GM19468 (cell line): ENCODE results near the gene ATP6V1G3.
A peak's percentile ranks its signal among the peaks of the same experiment; 100 is the strongest.
"Not testable (repeated sequence)": the region's sequence is repeated elsewhere in the genome, so short reads cannot be mapped to it uniquely, and the experiment has no call there.

Source experiments
- ATAC-seq: cut with Tn5 transposase; IDR thresholded peaks from one replicate; pipeline ENCODE4 v1.9.1; 2021; ENCODE audit warnings: mild to moderate bottlenecking, moderate library complexity, moderate number of reproducible peaks; ENCODE audit not compliant: unreplicated experiment; ENCODE audit errors: extremely low read depth

Gene ATP6V1G3, protein sequence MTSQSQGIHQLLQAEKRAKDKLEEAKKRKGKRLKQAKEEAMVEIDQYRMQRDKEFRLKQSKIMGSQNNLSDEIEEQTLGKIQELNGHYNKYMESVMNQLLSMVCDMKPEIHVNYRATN

GRCh38 chr1:198540580-198540979 is at the start of gene ATP6V1G3:
Gene ATP6V1G3 (minus strand): TSS chr1:198540680. CDS start chr1:198540650, 30 bp downstream.
- ATAC-seq = no peak

DNA sequence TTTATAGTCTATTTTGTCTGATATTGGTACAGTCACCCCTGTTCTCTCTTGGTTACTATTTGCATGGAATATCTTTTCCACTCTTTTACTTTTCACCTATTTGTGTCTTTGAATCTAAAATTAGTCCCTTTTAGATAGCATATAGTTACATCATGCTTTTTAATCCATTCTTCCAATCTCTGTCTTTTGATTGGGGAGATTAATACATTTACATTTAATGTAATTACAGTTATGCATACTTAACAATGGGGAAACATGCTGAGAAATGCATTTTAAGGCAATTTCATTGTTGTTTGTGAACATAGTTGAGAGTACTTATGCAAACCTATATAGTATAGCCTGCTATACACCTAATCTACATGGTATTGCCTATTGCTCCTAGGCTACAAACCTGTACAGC is 48.4 kb upstream of the ATP6V1G3 start:
- no peak for ATAC-seq

DNA sequence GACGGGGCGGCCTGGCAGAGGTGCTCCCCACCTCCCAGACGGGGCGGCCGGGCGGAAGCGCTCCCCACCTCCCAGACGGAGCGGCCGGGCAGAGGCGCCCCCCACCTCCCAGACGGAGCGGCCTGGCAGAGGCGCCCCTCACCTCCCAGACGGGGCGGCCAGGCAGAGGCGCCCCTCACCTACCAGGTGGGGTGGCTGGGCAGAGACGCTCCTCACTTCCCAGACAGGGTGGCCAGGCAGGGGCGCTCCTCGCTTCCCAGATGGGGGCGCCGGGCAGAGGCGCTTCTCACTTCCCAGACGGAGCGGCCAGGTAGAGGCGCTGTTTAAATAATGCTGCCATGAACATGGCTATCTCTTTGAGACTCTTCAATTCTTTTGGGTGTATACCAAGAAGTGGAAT is 43.7 kb upstream of the ATP6V1G3 start:
- ATAC-seq = no peak

DNA sequence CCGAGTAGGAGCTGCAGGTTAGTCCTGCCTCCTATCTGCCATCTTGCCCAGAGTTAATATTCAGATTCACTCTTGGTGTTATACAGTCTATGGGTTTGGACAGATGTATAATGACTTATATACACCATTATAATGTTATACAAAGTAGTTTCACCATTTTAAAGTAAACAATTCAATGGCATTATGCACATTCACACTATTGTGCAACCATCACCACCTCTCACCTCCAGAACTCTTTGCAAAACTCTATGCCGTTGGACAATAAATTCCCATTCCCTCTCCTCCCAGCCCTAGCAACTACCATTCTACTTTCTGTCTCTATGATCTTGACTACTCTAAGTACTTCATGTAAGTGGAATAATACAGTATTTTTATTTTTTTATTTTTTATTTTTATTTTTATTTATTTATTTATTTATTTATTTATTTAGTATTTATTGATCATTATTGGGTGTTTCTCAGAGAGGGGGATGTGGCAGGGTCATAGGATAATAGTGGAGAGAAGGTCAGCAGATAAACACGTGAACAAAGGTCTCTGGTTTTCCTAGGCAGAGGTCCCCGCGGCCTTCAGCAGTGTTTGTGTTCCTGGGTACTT is 42.8 kb upstream of the ATP6V1G3 start:
- ATAC-seq = not testable (repeated sequence)

- no peak for ATAC-seq
These were observed 37.0 kb upstream of the ATP6V1G3 start for GRCh38 chr1:198577444-198577843.

DNA sequence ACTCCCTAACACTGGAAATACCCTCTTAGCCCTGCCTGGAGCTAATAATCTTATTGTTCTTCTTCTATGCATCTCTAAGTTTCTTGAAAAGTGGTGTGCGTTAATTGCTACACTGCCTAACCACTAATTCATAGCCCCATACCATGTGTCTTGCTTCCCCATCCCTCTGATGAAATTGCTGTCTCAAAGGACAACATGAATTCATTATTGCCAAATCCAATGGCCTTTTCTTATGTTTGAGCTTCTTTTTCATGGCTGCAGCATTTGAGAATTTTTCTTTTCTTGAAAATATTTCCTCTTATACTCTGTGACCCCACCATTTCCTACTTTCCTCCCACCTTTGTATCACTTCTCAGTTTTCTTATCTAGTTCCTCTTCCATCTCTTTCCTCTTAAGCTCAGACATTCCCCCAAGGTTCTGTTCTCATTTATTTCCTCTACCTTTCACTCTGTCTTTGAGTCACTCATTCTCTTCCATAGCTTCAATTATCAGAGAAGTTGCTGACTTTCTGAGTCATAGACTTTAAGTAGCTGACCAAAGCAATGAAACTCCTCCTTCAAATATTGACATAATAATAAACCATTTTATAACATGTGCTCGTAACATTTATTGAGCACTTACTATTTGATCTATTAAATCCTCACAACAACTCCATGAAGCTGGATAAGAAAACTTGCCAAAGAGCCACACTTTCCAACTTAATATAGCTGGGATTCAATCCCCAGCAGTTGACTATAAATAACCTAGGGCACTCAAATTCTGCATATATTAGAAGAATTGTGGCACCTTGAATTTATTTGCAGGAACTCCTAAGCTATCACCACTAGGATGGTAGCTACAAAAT is 35.5 kb upstream of the ATP6V1G3 start:
- peak; percentile 26 for ATAC-seq

GRCh38 chr1:198575292-198575691 is 34.8 kb upstream of the ATP6V1G3 start:
- ATAC-seq = no peak

DNA sequence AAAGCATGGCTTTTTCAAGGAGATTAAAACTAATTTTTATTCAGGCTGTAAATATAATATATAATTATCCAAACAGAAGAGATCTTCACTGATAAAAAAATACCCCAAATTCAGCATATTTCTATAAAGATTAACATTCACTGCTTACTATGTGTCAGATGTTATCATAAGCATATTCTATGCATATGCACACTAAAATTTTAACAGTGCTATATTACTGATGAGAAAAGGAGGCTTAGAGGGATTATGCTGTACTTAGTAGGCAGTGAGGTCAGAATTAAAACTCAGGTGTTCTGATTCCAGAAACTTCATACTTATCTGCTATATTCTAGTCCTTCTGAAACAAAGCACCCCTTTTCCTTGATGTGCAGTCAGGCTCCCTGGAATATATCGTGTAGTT is 33.8 kb upstream of the ATP6V1G3 start:
- ATAC-seq = no peak

- ATAC-seq = no peak
These were observed 24.2 kb upstream of the ATP6V1G3 start for GRCh38 chr1:198564716-198565115.

- ATAC-seq = no peak
These were observed 23.7 kb upstream of the ATP6V1G3 start for GRCh38 chr1:198564157-198564556.

GRCh38 chr1:198563583-198563982 is 23.1 kb upstream of the ATP6V1G3 start:
- no peak for ATAC-seq

DNA sequence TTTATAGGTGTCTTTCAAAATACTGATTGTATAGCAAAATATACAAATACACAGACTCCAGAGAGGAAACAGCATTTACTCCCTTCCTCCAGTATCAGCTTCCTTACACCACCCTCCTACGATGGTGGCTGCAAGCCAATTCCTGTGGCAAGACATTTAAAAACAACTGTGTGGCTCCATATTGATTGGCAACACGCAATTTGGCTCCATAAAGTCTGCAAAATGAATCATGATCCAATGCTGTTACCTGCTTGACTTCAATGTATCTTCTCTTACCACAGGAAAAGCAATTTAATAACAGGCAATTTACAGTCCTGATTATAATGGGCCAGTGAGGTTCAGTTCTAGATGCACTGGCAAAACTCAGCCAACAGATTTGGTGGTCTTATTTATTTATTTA is 19.7 kb upstream of the ATP6V1G3 start:
- ATAC-seq = no peak

DNA sequence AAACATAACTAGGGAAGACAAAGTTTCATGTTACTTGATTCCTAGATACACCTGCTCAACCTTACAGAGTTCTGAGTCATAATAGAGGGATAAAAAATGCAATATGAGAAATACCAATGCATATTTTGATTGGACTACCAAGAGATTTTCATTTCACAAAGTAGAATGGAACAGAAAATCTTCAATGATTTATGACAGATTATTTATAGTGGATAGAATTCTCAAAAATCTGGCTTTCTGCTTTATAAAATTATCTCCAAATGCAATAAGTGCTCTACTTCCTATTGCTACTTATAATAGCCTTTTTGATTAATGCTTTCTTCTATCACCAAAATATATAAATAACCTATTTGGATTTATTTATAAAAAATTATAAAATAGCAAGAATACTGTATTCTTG is 18.9 kb upstream of the ATP6V1G3 start:
- ATAC-seq = no peak

- ATAC-seq = no peak
These were observed 17.9 kb upstream of the ATP6V1G3 start for GRCh38 chr1:198558402-198558801.

DNA sequence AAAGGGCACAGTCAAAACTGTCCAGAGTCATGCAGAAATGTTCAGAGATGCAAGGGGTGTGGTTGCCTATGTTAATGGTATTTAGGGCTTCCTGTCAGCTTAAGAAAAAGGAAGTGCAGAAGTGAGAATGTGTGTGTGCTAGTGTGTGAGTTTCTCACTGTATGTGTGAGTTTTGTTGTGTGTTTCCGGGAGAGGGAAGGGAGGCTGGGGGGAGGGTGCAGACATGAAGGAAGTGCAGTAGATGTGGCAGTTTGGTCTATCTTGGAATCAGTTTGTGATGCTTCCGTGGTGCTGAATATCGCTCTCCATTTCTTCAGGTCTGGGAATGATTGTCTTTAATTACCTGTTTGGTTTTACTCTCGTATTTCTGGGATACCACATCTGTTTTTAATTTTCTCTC is 16.5 kb upstream of the ATP6V1G3 start:
- ATAC-seq = peak; percentile 93

DNA sequence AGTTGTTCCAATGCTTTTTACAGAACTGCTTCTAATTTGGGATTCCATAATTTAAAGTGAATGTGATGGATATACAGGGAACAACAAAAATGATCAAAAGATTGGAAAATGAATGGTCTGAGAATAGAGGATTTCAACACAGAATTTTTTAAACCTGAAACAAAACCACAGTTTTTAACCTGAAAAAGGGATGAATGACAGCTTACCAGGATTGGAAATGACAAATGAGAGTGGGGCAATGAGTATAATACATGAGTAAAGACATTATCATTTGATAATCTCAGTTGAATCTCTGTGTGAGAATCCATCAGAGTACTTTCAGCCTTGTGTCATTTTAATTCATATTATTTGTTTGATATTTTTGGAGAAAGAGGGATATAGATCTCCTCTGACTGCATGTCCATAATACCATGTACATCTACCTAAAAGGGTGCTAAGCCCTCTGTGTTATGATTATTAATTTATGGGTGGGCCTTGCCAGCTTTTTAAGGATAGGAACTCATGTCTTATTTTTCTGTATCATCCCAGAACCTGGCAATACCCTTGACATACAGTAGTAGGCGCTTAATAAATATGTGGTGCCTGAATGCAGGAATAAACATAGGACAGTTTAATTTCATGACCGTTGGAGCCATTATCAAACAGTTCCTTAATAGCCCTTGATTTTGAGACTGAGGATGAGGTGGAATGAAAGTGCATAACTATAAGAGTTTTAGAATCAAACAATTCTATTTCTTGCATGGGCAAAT is 12.4 kb upstream of the ATP6V1G3 start:
- ATAC-seq = no peak

DNA sequence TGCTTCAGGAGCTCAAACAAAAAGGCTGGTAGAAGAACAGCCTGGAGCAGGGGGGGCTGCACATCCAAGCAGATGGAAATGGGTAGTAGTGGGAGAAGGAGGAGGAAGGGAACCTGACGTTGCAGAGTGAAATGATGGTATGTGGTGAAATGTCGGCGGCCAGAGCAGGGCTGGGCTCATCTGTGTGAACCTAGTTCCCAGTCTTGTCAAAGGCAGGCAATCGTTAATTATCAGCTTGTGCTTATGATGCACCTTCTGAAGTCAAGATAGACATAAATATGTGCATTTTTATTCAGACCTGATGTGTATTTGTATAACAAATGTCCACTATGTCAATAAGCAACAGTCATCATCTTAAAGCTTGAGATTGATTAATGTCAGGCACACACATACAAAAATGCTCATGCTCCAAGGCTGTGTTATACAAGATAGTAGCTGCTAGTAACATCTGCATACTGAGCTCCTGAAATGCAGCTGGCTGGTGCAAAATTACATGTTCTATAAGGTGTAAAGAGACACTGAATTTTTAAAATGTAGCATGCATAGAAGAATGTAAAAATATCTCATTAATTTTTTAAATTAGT is 10.6 kb upstream of the ATP6V1G3 start:
- no peak for ATAC-seq

- peak; percentile 70 for ATAC-seq
These were observed 9.4 kb upstream of the ATP6V1G3 start for GRCh38 chr1:198549866-198550265.

GRCh38 chr1:198548890-198549289 is 8.4 kb upstream of the ATP6V1G3 start:
- ATAC-seq = no peak

GRCh38 chr1:198545156-198545555 is 4.7 kb upstream of the ATP6V1G3 start:
- no peak for ATAC-seq
